ENCODE results near the gene SCFD1. TPM values are rescaled to one million over a fixed set of nuclear protein-coding genes. Genes with fewer than 3 reads are reported as not detected.

The SCFD1 gene
- total RNA-seq, 1 experiment from 2014 or later: 126 TPM

DNA sequence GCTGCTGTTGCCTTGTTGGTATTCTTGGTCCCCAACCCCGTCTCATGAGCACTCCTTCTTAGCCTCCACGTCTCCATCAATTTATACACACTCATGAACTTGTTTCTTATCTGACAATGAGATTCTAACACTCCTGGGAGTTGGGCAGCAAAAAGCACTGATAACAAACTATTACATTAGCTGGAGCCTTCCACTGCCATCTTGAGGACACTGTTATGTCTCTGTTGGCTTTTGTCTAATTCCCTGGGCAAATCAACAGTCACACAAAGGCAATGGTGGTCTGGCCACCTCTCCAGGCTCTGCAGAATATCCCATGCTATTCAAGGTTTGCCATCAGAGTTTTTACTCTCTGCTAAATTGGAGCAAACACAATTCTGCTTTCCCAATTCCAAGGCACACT lies 134.5 kb downstream of the SCFD1 start:
- no TSS peak for BruUV-seq (replicated peaks)
- ChIA-PET CTCF (interaction anchor here (0.6 kb wide), 2 partner anchors 9 to 224 kb away, joined by 3 read pairs; no protein-coding TSS in a partner anchor), POLR2A (no interaction called here)
- H3K27me3 Mint-ChIP-seq (ENCODE audit: insufficient read depth, unreplicated experiment): no peaks in the 10 kb centered on the region
- H3K4me1 Mint-ChIP-seq (ENCODE audit: insufficient read depth, unreplicated experiment): no peaks in the 10 kb centered on the region
- no peak overlapping the region for H3K27ac Mint-ChIP-seq (ENCODE audit: low read depth, unreplicated experiment)
- H3K36me3 Mint-ChIP-seq (ENCODE audit: insufficient read depth, unreplicated experiment): no peaks in the 10 kb centered on the region
- H3K4me3 Mint-ChIP-seq (ENCODE audit: unreplicated experiment): no peak overlapping the region
- intact Hi-C loops (cut with micrococcal nuclease): no loop called here
- TF ChIP-seq CTCF (IDR thresholded peaks at IDR 0.05; ENCODE audit: unreplicated experiment): no peak
- H3K9me3 Mint-ChIP-seq (ENCODE audit: unreplicated experiment): no peaks in the 10 kb centered on the region
- no peak for DNase-seq (ENCODE audit: unreplicated experiment)

- no peak for DNase-seq (ENCODE audit: unreplicated experiment)
- ChIA-PET CTCF (interaction anchor here (0.6 kb wide), 2 partner anchors 223 to 1150 kb away, joined by 3 read pairs; no protein-coding TSS in a partner anchor), POLR2A (no interaction called here)
- no TSS peak for BruUV-seq (replicated peaks)
- Mint-ChIP-seq H3K27me3 (ENCODE audit: insufficient read depth, unreplicated experiment) (no peaks in the 10 kb centered on the region), H3K9me3 (ENCODE audit: unreplicated experiment) (no peaks in the 10 kb centered on the region), H3K4me1 (ENCODE audit: insufficient read depth, unreplicated experiment) (no peaks in the 10 kb centered on the region), H3K4me3 (ENCODE audit: unreplicated experiment) (no peak overlapping the region), H3K27ac (ENCODE audit: low read depth, unreplicated experiment) (no peak overlapping the region), H3K36me3 (ENCODE audit: insufficient read depth, unreplicated experiment) (no peaks in the 10 kb centered on the region)
- TF ChIP-seq CTCF (IDR thresholded peaks at IDR 0.05; ENCODE audit: unreplicated experiment): no peak
- intact Hi-C loops (cut with micrococcal nuclease): no loop called here
These were observed 135.0 kb downstream of the SCFD1 start for GRCh38 chr14:30757082-30757481.

DNA sequence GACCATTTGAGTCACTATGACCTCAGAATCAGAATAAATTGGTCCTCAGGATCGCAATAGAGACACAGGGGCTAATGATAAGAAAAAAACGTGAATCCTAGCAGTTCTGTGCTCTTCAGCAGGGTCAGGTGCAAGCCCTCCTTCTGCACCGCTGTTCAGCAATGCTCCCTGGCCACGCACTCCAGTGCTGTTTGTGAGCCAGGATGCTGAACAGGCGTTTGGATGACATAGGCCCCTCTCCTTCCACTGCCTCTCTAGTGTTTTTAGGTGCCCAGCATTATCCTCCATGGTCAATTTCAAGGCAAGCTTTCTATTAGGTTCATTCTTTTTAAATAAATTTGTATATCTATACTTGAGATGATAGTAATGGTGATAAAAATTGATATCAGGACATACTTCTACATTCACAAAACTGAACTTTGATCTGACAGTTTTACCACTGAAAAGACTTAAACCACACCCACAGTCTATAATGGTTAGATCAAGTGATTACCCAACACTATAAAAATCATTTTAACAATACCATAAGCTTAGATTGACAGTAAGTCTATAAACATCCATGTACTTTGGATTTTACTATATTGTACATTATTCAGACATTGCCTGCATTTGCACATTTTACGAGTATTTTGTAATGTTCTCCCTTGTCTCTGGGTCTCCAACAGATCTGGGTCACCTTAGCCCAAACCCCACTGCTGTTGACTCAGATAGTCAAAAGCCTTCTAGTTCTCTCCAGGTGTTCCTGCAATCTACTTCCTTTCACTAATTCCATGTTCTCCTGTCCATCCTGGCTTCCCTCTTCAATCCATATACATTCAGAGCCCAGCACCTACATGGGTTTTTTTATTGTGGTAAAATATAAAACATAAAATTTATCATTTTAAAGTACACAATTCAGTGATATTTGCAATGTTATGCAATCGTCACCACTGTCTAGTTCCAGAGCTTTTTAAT lies 137.3 kb downstream of the SCFD1 start:
- no TSS peak for BruUV-seq (replicated peaks)
- no peak for DNase-seq (ENCODE audit: unreplicated experiment)

More for the DNA sequence above, 137.3 kb downstream of the SCFD1 start:
- ChIA-PET POLR2A (no interaction called here), CTCF (interaction anchor here (0.6 kb wide), 1 partner anchor 47 kb away, joined by 3 read pairs; no protein-coding TSS in a partner anchor)
- Mint-ChIP-seq H3K27me3 (ENCODE audit: insufficient read depth, unreplicated experiment) (no peaks in the 10 kb centered on the region), H3K4me1 (ENCODE audit: insufficient read depth, unreplicated experiment) (no peaks in the 10 kb centered on the region), H3K4me3 (ENCODE audit: unreplicated experiment) (no peak overlapping the region), H3K27ac (ENCODE audit: low read depth, unreplicated experiment) (no peak overlapping the region), H3K9me3 (ENCODE audit: unreplicated experiment) (peaks cover 13% of the 10 kb centered on the region), H3K36me3 (ENCODE audit: insufficient read depth, unreplicated experiment) (no peaks in the 10 kb centered on the region)
- TF ChIP-seq CTCF (IDR thresholded peaks at IDR 0.05; ENCODE audit: unreplicated experiment): no peak
- intact Hi-C loops (cut with micrococcal nuclease): no loop called here
